SK-N-SH (cell line): ENCODE data around the gene AHRR.

Experiments
- CTCF ChIP-seq: fragments of 200-600 bp; sonication (generic); IDR thresholded peaks from 2 replicates; pipeline ENCODE4 v1.6.1; 2017; ENCODE audit warnings: antibody characterized with exemption, mild to moderate bottlenecking, moderate library complexity
- EZH2phosphoT487 ChIP-seq: fragments of 200-600 bp; sonication (generic); IDR thresholded peaks from 2 replicates; pipeline ENCODE4 v1.6.1; 2017; ENCODE audit warnings: low read depth, mixed run types, mild to moderate bottlenecking, antibody characterized with exemption, moderate library complexity, borderline replicate concordance
- FOXM1 ChIP-seq: IDR thresholded peaks from 2 replicates; pipeline ENCODE4 v1.4.0; 2012; ENCODE audit warnings: low read depth, mild to moderate bottlenecking
- GABPA ChIP-seq: IDR thresholded peaks from 2 replicates; pipeline ENCODE4 v1.4.0; 2012; ENCODE audit warnings: low read depth, mild to moderate bottlenecking
- JUND ChIP-seq: IDR thresholded peaks from 2 replicates; pipeline ENCODE4 v1.4.0; 2012
- MAX ChIP-seq: IDR thresholded peaks from 2 replicates; pipeline ENCODE4 v1.4.0; 2012; ENCODE audit warnings: low read depth
- NFIC ChIP-seq: IDR thresholded peaks from 2 replicates; pipeline ENCODE4 v1.4.0; 2012; ENCODE audit warnings: borderline replicate concordance
- NRF1 ChIP-seq: IDR thresholded peaks from 2 replicates; pipeline ENCODE4 v1.6.1; 2012; ENCODE audit warnings: low read depth, mild to moderate bottlenecking, low read length
- REST ChIP-seq: IDR thresholded peaks from 2 replicates; pipeline ENCODE4 v1.6.1; 2012; ENCODE audit warnings: mild to moderate bottlenecking, low read depth, low read length, moderate library complexity
- SIN3A ChIP-seq: IDR thresholded peaks from 2 replicates; pipeline ENCODE4 v1.6.1; 2012; ENCODE audit warnings: low read depth, mild to moderate bottlenecking, low read length, moderate library complexity, borderline replicate concordance
- SMC3 ChIP-seq: IDR thresholded peaks from 2 replicates; pipeline ENCODE4 v1.6.1; 2012; ENCODE audit warnings: low read depth, low read length, improper control_type of control experiment
- TAF1 ChIP-seq: IDR thresholded peaks from 2 replicates; pipeline ENCODE4 v1.6.1; 2012; ENCODE audit warnings: low read depth, mild to moderate bottlenecking, low read length, moderate library complexity, borderline replicate concordance
- YY1 ChIP-seq: IDR thresholded peaks from 2 replicates; pipeline ENCODE4 v1.4.0; 2012; ENCODE audit warnings: low read depth, mild to moderate bottlenecking

GRCh38 chr5:318931-319601 is 2.4 kb upstream of the AHRR start:
- TF ChIP-seq JUND, result no peak
- no peak for TF ChIP-seq REST
- TF ChIP-seq CTCF, result no peak
- no peak for TF ChIP-seq NFIC
- TF ChIP-seq FOXM1, result no peak
- TF ChIP-seq TAF1, result no peak
- no peak for TF ChIP-seq EZH2phosphoT487
- no peak for TF ChIP-seq GABPA
- TF ChIP-seq MAX, result no peak
- no peak for TF ChIP-seq SIN3A
- no peak for TF ChIP-seq SMC3
- no peak for TF ChIP-seq YY1
- TF ChIP-seq NRF1, result no peak
